SK-N-SH treated with all-trans-retinoic acid at 6 μM for 48 hours (cell line): ENCODE data around the gene FCER1A.

Experiments used
- ATAC-seq: fragments of 200-7000 bp; cut with Tn5 transposase; 3 replicates; pipeline ENCODE4 v1.9.1; 2020; ENCODE audit warnings: mild to moderate bottlenecking, moderate library complexity
- ARNTL ChIP-seq: fragments of 450-650 bp; formaldehyde crosslinking; IDR thresholded peaks from 2 replicates; pipeline ENCODE4 v1.5.0; 2020; ENCODE audit warnings: low read depth, mild to moderate bottlenecking, moderate library complexity, borderline replicate concordance
- BACH2 ChIP-seq: fragments of 250-450 bp; sonication (Bioruptor Pico); IDR thresholded peaks from 2 replicates; pipeline ENCODE4 v1.9.0; 2021; ENCODE audit warnings: mild to moderate bottlenecking, borderline replicate concordance
- ESRRG ChIP-seq: fragments of 250-450 bp; sonication (Bioruptor Pico); IDR thresholded peaks from 2 replicates; pipeline ENCODE4 v1.6.1; 2021; ENCODE audit warnings: mild to moderate bottlenecking
- GLIS3 ChIP-seq: fragments of 250-450 bp; sonication (Bioruptor Pico); IDR thresholded peaks from 2 replicates; pipeline ENCODE4 v1.5.0; 2020; ENCODE audit warnings: mild to moderate bottlenecking, moderate library complexity
- ISL1 ChIP-seq: fragments of 250-450 bp; sonication (Bioruptor Pico); IDR thresholded peaks from 2 replicates; pipeline ENCODE4 v2.1.2; 2022; ENCODE audit warnings: mild to moderate bottlenecking, moderate library complexity
- OSR1 ChIP-seq: fragments of 250-450 bp; sonication (Bioruptor Pico); IDR thresholded peaks from 2 replicates; pipeline ENCODE4 v1.8.0; 2022; ENCODE audit warnings: moderate library complexity, mild to moderate bottlenecking, inconsistent platforms
- PPARA ChIP-seq: fragments of 250-450 bp; sonication (Bioruptor Pico); IDR thresholded peaks from 2 replicates; pipeline ENCODE4 v1.5.0; 2020; ENCODE audit warnings: mild to moderate bottlenecking, borderline replicate concordance
- RARB ChIP-seq: fragments of 250-450 bp; sonication (Bioruptor Pico); IDR thresholded peaks from 2 replicates; pipeline ENCODE4 v1.8.0; 2021; ENCODE audit warnings: mild to moderate bottlenecking, moderate library complexity
- SNAI2 ChIP-seq: fragments of 250-450 bp; sonication (Bioruptor Pico); IDR thresholded peaks from 2 replicates; pipeline ENCODE4 v1.5.0; 2020; ENCODE audit warnings: mild to moderate bottlenecking, moderate library complexity
- TCF4 ChIP-seq: fragments of 250-450 bp; sonication (Bioruptor Pico); IDR thresholded peaks from 2 replicates; pipeline ENCODE4 v1.8.0; 2021; ENCODE audit warnings: mild to moderate bottlenecking, moderate library complexity, borderline replicate concordance
- TOX ChIP-seq: fragments of 250-450 bp; sonication (Bioruptor Pico); IDR thresholded peaks from 2 replicates; pipeline ENCODE4 v1.8.0; 2021; ENCODE audit warnings: mild to moderate bottlenecking, moderate library complexity, borderline replicate concordance
- ZC3H10 ChIP-seq: fragments of 250-450 bp; sonication (Bioruptor Pico); IDR thresholded peaks from 2 replicates; pipeline ENCODE4 v1.5.1; 2021; ENCODE audit warnings: mild to moderate bottlenecking, moderate library complexity
- ZFP3 ChIP-seq: fragments of 250-450 bp; sonication (Bioruptor Pico); IDR thresholded peaks from 2 replicates; pipeline ENCODE4 v1.5.0; 2020; ENCODE audit warnings: mild to moderate bottlenecking, moderate library complexity
- ZNF565 ChIP-seq: fragments of 450-650 bp; formaldehyde crosslinking; conservative IDR thresholded peaks from 2 replicates; pipeline ENCODE4 v1.5.0; 2020; ENCODE audit warnings: low read depth, mild to moderate bottlenecking, moderate library complexity
- ZNF70 ChIP-seq: fragments of 450-650 bp; formaldehyde crosslinking; IDR thresholded peaks from 2 replicates; pipeline ENCODE4 v1.5.0; 2020; ENCODE audit warnings: mild to moderate bottlenecking, moderate library complexity
- ZNF8 ChIP-seq: fragments of 450-650 bp; formaldehyde crosslinking; IDR thresholded peaks from 2 replicates; pipeline ENCODE4 v1.5.0; 2020; ENCODE audit warnings: mild to moderate bottlenecking, moderate library complexity
- TF ChIP-seq, protein P1 (sequence below): fragments of 250-450 bp; sonication (Bioruptor Pico); IDR thresholded peaks from 2 replicates; pipeline ENCODE4 v1.8.0; 2021; ENCODE audit warnings: low read depth, mild to moderate bottlenecking, moderate library complexity, borderline replicate concordance
- TF ChIP-seq, protein P2 (sequence below): fragments of 250-450 bp; sonication (Bioruptor Pico); IDR thresholded peaks from 2 replicates; pipeline ENCODE4 v1.8.0; 2020; ENCODE audit warnings: mild to moderate bottlenecking, moderate library complexity, borderline replicate concordance
- TF ChIP-seq, protein P3 (sequence below): fragments of 250-450 bp; sonication (Bioruptor Pico); IDR thresholded peaks from 2 replicates; pipeline ENCODE4 v1.5.0; 2020; ENCODE audit warnings: mild to moderate bottlenecking, moderate library complexity
- TF ChIP-seq, protein P4 (sequence below): fragments of 250-450 bp; sonication (Bioruptor Pico); IDR thresholded peaks from 2 replicates; pipeline ENCODE4 v1.5.1; 2020; ENCODE audit warnings: low read depth, mild to moderate bottlenecking, moderate library complexity
- TF ChIP-seq, protein P5 (sequence below): fragments of 250-450 bp; sonication (Bioruptor Pico); IDR thresholded peaks from 2 replicates; pipeline ENCODE4 v1.5.1; 2021; ENCODE audit warnings: mild to moderate bottlenecking, moderate library complexity

The FCER1A gene

DNA sequence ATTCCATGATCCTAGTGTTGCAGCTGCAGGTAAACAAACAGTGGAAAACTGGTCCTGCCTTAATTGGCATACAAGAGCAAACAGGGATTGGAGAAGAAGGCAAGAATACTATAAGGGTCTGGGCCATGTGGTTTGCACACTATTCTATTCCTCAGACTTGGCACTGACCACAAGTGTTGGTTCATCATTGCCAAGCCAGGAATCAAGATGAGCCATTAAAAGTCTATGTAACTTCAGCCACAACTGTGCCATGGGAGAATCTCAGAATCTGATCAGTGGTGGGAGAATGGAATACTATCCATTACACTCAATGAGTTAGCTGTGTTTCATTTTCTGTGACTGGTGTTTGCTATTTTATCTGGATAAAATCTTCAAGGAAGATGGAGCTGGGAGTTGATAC is 26.2 kb upstream of the FCER1A start:
- ATAC-seq = no peak
- TF ChIP-seq BACH2 (no peak), OSR1 (CRISPR knock-in tag) (no peak), ISL1 (no peak), ARNTL (CRISPR knock-in tag) (no peak), ZC3H10 (CRISPR knock-in tag) (no peak), ZNF8 (CRISPR knock-in tag) (no peak), ZFP3 (no peak), TOX (no peak), SNAI2 (no peak), ZNF565 (CRISPR knock-in tag) (no peak), TCF4 (CRISPR knock-in tag) (no peak)
- TF ChIP-seq, protein P1, sequence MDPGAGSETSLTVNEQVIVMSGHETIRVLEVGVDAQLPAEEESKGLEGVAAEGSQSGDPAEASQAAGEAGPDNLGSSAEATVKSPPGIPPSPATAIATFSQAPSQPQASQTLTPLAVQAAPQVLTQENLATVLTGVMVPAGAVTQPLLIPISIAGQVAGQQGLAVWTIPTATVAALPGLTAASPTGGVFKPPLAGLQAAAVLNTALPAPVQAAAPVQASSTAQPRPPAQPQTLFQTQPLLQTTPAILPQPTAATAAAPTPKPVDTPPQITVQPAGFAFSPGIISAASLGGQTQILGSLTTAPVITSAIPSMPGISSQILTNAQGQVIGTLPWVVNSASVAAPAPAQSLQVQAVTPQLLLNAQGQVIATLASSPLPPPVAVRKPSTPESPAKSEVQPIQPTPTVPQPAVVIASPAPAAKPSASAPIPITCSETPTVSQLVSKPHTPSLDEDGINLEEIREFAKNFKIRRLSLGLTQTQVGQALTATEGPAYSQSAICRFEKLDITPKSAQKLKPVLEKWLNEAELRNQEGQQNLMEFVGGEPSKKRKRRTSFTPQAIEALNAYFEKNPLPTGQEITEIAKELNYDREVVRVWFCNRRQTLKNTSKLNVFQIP (CRISPR knock-in tag) = no peak
- TF ChIP-seq, protein P2, sequence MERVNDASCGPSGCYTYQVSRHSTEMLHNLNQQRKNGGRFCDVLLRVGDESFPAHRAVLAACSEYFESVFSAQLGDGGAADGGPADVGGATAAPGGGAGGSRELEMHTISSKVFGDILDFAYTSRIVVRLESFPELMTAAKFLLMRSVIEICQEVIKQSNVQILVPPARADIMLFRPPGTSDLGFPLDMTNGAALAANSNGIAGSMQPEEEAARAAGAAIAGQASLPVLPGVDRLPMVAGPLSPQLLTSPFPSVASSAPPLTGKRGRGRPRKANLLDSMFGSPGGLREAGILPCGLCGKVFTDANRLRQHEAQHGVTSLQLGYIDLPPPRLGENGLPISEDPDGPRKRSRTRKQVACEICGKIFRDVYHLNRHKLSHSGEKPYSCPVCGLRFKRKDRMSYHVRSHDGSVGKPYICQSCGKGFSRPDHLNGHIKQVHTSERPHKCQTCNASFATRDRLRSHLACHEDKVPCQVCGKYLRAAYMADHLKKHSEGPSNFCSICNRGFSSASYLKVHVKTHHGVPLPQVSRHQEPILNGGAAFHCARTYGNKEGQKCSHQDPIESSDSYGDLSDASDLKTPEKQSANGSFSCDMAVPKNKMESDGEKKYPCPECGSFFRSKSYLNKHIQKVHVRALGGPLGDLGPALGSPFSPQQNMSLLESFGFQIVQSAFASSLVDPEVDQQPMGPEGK (CRISPR knock-in tag) = no peak
- TF ChIP-seq, protein P3, sequence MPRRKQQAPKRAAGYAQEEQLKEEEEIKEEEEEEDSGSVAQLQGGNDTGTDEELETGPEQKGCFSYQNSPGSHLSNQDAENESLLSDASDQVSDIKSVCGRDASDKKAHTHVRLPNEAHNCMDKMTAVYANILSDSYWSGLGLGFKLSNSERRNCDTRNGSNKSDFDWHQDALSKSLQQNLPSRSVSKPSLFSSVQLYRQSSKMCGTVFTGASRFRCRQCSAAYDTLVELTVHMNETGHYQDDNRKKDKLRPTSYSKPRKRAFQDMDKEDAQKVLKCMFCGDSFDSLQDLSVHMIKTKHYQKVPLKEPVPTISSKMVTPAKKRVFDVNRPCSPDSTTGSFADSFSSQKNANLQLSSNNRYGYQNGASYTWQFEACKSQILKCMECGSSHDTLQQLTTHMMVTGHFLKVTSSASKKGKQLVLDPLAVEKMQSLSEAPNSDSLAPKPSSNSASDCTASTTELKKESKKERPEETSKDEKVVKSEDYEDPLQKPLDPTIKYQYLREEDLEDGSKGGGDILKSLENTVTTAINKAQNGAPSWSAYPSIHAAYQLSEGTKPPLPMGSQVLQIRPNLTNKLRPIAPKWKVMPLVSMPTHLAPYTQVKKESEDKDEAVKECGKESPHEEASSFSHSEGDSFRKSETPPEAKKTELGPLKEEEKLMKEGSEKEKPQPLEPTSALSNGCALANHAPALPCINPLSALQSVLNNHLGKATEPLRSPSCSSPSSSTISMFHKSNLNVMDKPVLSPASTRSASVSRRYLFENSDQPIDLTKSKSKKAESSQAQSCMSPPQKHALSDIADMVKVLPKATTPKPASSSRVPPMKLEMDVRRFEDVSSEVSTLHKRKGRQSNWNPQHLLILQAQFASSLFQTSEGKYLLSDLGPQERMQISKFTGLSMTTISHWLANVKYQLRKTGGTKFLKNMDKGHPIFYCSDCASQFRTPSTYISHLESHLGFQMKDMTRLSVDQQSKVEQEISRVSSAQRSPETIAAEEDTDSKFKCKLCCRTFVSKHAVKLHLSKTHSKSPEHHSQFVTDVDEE = no peak

DNA sequence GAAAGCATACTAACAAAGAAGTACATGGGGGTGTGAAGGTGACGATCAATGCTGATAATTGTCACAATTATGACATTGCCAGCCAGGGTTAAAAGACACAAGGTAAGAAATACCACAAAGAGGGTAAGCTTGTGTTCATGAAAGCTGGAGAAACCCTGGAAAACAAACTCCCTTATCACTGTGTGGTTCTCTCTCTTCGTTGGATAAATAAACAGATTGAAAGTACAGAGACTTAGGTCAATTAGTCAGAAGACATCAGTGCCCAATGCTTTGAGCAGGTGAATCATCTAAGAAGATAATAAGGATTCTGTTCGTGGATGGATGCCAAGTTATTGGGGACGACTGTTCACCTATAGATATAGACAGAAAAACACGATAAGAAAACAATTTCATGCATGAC is 22.4 kb upstream of the FCER1A start:
- TF ChIP-seq TCF4 (CRISPR knock-in tag) (no peak), RARB (CRISPR knock-in tag) (no peak), SNAI2 (no peak), OSR1 (CRISPR knock-in tag) (no peak), ZC3H10 (CRISPR knock-in tag) (no peak), GLIS3 (CRISPR knock-in tag) (no peak), ESRRG (CRISPR knock-in tag) (no peak), TOX (no peak), PPARA (CRISPR knock-in tag) (no peak)
- TF ChIP-seq, protein P4, sequence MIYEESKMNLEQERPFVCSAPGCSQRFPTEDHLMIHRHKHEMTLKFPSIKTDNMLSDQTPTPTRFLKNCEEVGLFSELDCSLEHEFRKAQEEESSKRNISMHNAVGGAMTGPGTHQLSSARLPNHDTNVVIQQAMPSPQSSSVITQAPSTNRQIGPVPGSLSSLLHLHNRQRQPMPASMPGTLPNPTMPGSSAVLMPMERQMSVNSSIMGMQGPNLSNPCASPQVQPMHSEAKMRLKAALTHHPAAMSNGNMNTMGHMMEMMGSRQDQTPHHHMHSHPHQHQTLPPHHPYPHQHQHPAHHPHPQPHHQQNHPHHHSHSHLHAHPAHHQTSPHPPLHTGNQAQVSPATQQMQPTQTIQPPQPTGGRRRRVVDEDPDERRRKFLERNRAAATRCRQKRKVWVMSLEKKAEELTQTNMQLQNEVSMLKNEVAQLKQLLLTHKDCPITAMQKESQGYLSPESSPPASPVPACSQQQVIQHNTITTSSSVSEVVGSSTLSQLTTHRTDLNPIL (CRISPR knock-in tag) = no peak
- TF ChIP-seq, protein P3 = no peak
- ATAC-seq = no peak

DNA sequence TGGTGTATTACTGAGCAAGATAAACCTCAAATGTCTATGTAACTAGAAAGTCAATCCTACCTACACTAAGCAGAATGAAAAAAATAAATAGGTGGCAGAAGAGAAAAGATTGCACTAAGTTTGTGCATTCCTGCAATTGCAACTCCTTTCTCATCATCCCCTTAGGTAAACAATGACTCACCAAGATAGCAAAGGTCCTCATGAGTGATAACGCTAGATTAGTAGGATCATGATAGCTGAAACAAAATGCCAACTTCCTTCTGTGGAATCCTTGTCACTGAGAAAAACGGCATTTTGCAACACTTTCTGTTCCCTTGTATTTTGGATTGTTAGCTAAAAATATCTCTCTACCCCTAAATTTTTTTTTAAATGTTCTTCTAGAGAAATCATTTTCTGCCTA is 20.0 kb upstream of the FCER1A start:
- TF ChIP-seq ARNTL (CRISPR knock-in tag) = no peak
- TF ChIP-seq ZC3H10 (CRISPR knock-in tag) = no peak
- no peak for TF ChIP-seq BACH2
- TF ChIP-seq, protein P4 (CRISPR knock-in tag) = no peak
- TF ChIP-seq RARB (CRISPR knock-in tag) = no peak
- no peak for TF ChIP-seq ISL1
- TF ChIP-seq SNAI2 = no peak
- TF ChIP-seq GLIS3 (CRISPR knock-in tag) = no peak
- TF ChIP-seq ZNF70 (CRISPR knock-in tag) = no peak
- TF ChIP-seq, protein P2 (CRISPR knock-in tag) = no peak
- TF ChIP-seq TCF4 (CRISPR knock-in tag) = no peak
- TF ChIP-seq, protein P5, sequence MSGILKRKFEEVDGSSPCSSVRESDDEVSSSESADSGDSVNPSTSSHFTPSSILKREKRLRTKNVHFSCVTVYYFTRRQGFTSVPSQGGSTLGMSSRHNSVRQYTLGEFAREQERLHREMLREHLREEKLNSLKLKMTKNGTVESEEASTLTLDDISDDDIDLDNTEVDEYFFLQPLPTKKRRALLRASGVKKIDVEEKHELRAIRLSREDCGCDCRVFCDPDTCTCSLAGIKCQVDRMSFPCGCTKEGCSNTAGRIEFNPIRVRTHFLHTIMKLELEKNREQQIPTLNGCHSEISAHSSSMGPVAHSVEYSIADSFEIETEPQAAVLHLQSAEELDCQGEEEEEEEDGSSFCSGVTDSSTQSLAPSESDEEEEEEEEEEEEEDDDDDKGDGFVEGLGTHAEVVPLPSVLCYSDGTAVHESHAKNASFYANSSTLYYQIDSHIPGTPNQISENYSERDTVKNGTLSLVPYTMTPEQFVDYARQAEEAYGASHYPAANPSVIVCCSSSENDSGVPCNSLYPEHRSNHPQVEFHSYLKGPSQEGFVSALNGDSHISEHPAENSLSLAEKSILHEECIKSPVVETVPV (CRISPR knock-in tag) = no peak
- TF ChIP-seq ESRRG (CRISPR knock-in tag) = no peak
- no peak for ATAC-seq
